ENCODE data around the gene RNF149.

The RNF149 gene

GRCh38 chr2:101299604-101300003 lies 8.9 kb downstream of the RNF149 start:
- H3K27ac ChIP-seq (ENCODE audit: low read depth, low read length): no peak overlapping the region
- H3K36me3 ChIP-seq (ENCODE audit: control insufficient read depth, insufficient read depth, low read length): peaks cover 1% of the 10 kb centered on the region
- H3K18ac ChIP-seq (ENCODE audit: low read length): no peak overlapping the region
- WGBS (ENCODE audit: extremely low coverage, insufficient coverage, low lambda C conversion rate): no CpG with 5 or more reads among the region's 6 CpGs
- no peak overlapping the region for H3K4me2 ChIP-seq (ENCODE audit: low read length)
- H4K5ac ChIP-seq (ENCODE audit: low read length): no peak overlapping the region
- H2BK5ac ChIP-seq (ENCODE audit: low read length): no peak overlapping the region
- H3K4ac ChIP-seq (ENCODE audit: low read depth, low read length): no peak overlapping the region
- no peak overlapping the region for H2AK5ac ChIP-seq (ENCODE audit: low read length)
- peak overlapping the region; percentile 15 for H3K56ac ChIP-seq (ENCODE audit: low read length)
- no peaks in the 10 kb centered on the region for H3K27me3 ChIP-seq (ENCODE audit: insufficient read depth, low read length, poor library complexity)
- H3K79me2 ChIP-seq (ENCODE audit: control insufficient read depth, insufficient read depth, low read length): peaks cover 31% of the 10 kb centered on the region
- H3K9ac ChIP-seq (ENCODE audit: low read length): no peak overlapping the region
- H2BK15ac ChIP-seq (replicated peaks; ENCODE audit: low read depth): no peak overlapping the region
- no peak overlapping the region for H3K23ac ChIP-seq (ENCODE audit: low read length)
- H3K4me1 ChIP-seq (ENCODE audit: control insufficient read depth, low read depth, low read length): no peaks in the 10 kb centered on the region
- no peak overlapping the region for H4K8ac ChIP-seq (ENCODE audit: low read depth, low read length)
- DNase-seq: no peak
- no peak overlapping the region for H3K4me3 ChIP-seq (ENCODE audit: low read length)
- no peak overlapping the region for H2BK120ac ChIP-seq (ENCODE audit: low read depth, low read length)
- peaks cover 16% of the 10 kb centered on the region for H3K79me1 ChIP-seq (ENCODE audit: low read length)

- Histone ChIP-seq H4K8ac (ENCODE audit: low read depth, low read length) (no peak overlapping the region), H3K79me1 (ENCODE audit: low read length) (peaks cover 14% of the 10 kb centered on the region), H3K56ac (ENCODE audit: low read length) (no peak overlapping the region), H3K4me3 (ENCODE audit: low read length) (no peak overlapping the region), H2BK120ac (ENCODE audit: low read depth, low read length) (no peak overlapping the region), H3K4ac (ENCODE audit: low read depth, low read length) (no peak overlapping the region), H3K9ac (ENCODE audit: low read length) (no peak overlapping the region), H3K4me1 (ENCODE audit: control insufficient read depth, low read depth, low read length) (no peaks in the 10 kb centered on the region), H3K4me2 (ENCODE audit: low read length) (no peak overlapping the region), H2BK5ac (ENCODE audit: low read length) (no peak overlapping the region), H2AK5ac (ENCODE audit: low read length) (no peak overlapping the region), H3K27me3 (ENCODE audit: insufficient read depth, low read length, poor library complexity) (no peaks in the 10 kb centered on the region), H3K18ac (ENCODE audit: low read length) (no peak overlapping the region), H4K5ac (ENCODE audit: low read length) (no peak overlapping the region), H3K79me2 (ENCODE audit: control insufficient read depth, insufficient read depth, low read length) (peaks cover 21% of the 10 kb centered on the region), H3K23ac (ENCODE audit: low read length) (no peak overlapping the region), H2BK15ac (replicated peaks; ENCODE audit: low read depth) (no peak overlapping the region), H3K27ac (ENCODE audit: low read depth, low read length) (no peak overlapping the region), H3K36me3 (ENCODE audit: control insufficient read depth, insufficient read depth, low read length) (peaks cover 2% of the 10 kb centered on the region)
- no peak for DNase-seq
- no CpG with 5 or more reads among the region's 2 CpGs for WGBS (ENCODE audit: extremely low coverage, insufficient coverage, low lambda C conversion rate)
Observed at GRCh38 chr2:101297383-101297782, 11.1 kb downstream of the RNF149 start.

GRCh38 chr2:101296371-101296770 lies 12.1 kb downstream of the RNF149 start:
- no peak overlapping the region for H3K27ac ChIP-seq (ENCODE audit: low read depth, low read length)

GRCh38 chr2:101295895-101296294 lies 12.6 kb downstream of the RNF149 start:
- no peak overlapping the region for H2BK120ac ChIP-seq (ENCODE audit: low read depth, low read length)
- H3K4me1 ChIP-seq (ENCODE audit: control insufficient read depth, low read depth, low read length): no peaks in the 10 kb centered on the region
- H3K18ac ChIP-seq (ENCODE audit: low read length): no peak overlapping the region
- H2AK5ac ChIP-seq (ENCODE audit: low read length): no peak overlapping the region
- H3K4me3 ChIP-seq (ENCODE audit: low read length): no peak overlapping the region
- no peak overlapping the region for H3K4ac ChIP-seq (ENCODE audit: low read depth, low read length)
- no peak overlapping the region for H3K4me2 ChIP-seq (ENCODE audit: low read length)
- no CpG with 5 or more reads among the region's 2 CpGs for WGBS (ENCODE audit: extremely low coverage, insufficient coverage, low lambda C conversion rate)
- no peak overlapping the region for H2BK5ac ChIP-seq (ENCODE audit: low read length)
- no peak overlapping the region for H4K8ac ChIP-seq (ENCODE audit: low read depth, low read length)
- peaks cover 2% of the 10 kb centered on the region for H3K36me3 ChIP-seq (ENCODE audit: control insufficient read depth, insufficient read depth, low read length)
- peaks cover 14% of the 10 kb centered on the region for H3K79me1 ChIP-seq (ENCODE audit: low read length)
- H3K27ac ChIP-seq (ENCODE audit: low read depth, low read length): no peak overlapping the region
- no peak for DNase-seq
- no peak overlapping the region for H3K23ac ChIP-seq (ENCODE audit: low read length)
- no peak overlapping the region for H3K56ac ChIP-seq (ENCODE audit: low read length)
- no peaks in the 10 kb centered on the region for H3K27me3 ChIP-seq (ENCODE audit: insufficient read depth, low read length, poor library complexity)
- no peak overlapping the region for H4K5ac ChIP-seq (ENCODE audit: low read length)
- H2BK15ac ChIP-seq (replicated peaks; ENCODE audit: low read depth): no peak overlapping the region
- H3K79me2 ChIP-seq (ENCODE audit: control insufficient read depth, insufficient read depth, low read length): peaks cover 20% of the 10 kb centered on the region
- H3K9ac ChIP-seq (ENCODE audit: low read length): no peak overlapping the region

More at GRCh38 chr2:101296371-101296770, 12.1 kb downstream of the RNF149 start:
- no peak overlapping the region for H2AK5ac ChIP-seq (ENCODE audit: low read length)
- H3K79me2 ChIP-seq (ENCODE audit: control insufficient read depth, insufficient read depth, low read length): peaks cover 21% of the 10 kb centered on the region
- peaks cover 2% of the 10 kb centered on the region for H3K36me3 ChIP-seq (ENCODE audit: control insufficient read depth, insufficient read depth, low read length)
- peaks cover 14% of the 10 kb centered on the region for H3K79me1 ChIP-seq (ENCODE audit: low read length)
- no peak overlapping the region for H3K4me3 ChIP-seq (ENCODE audit: low read length)
- H3K4me1 ChIP-seq (ENCODE audit: control insufficient read depth, low read depth, low read length): no peaks in the 10 kb centered on the region
- H3K4ac ChIP-seq (ENCODE audit: low read depth, low read length): no peak overlapping the region
- no peak overlapping the region for H3K9ac ChIP-seq (ENCODE audit: low read length)
- H4K8ac ChIP-seq (ENCODE audit: low read depth, low read length): no peak overlapping the region
- H2BK5ac ChIP-seq (ENCODE audit: low read length): no peak overlapping the region
- no peak overlapping the region for H2BK15ac ChIP-seq (replicated peaks; ENCODE audit: low read depth)
- no peak overlapping the region for H3K4me2 ChIP-seq (ENCODE audit: low read length)
- H2BK120ac ChIP-seq (ENCODE audit: low read depth, low read length): no peak overlapping the region
- WGBS (ENCODE audit: extremely low coverage, insufficient coverage, low lambda C conversion rate): no CpG with 5 or more reads among the region's 5 CpGs
- no peak overlapping the region for H3K18ac ChIP-seq (ENCODE audit: low read length)
- no peak overlapping the region for H4K5ac ChIP-seq (ENCODE audit: low read length)
- no peak overlapping the region for H3K56ac ChIP-seq (ENCODE audit: low read length)
- H3K27me3 ChIP-seq (ENCODE audit: insufficient read depth, low read length, poor library complexity): no peaks in the 10 kb centered on the region
- no peak overlapping the region for H3K23ac ChIP-seq (ENCODE audit: low read length)
- DNase-seq: no peak

GRCh38 chr2:101294861-101295260 lies 13.6 kb downstream of the RNF149 start:
- H2BK5ac ChIP-seq (ENCODE audit: low read length): no peak overlapping the region
- H4K8ac ChIP-seq (ENCODE audit: low read depth, low read length): no peak overlapping the region
- no peak overlapping the region for H3K18ac ChIP-seq (ENCODE audit: low read length)
- no peak overlapping the region for H2AK5ac ChIP-seq (ENCODE audit: low read length)
- H2BK15ac ChIP-seq (replicated peaks; ENCODE audit: low read depth): no peak overlapping the region
- H3K27me3 ChIP-seq (ENCODE audit: insufficient read depth, low read length, poor library complexity): no peaks in the 10 kb centered on the region
- no peak overlapping the region for H3K9ac ChIP-seq (ENCODE audit: low read length)
- H3K27ac ChIP-seq (ENCODE audit: low read depth, low read length): no peak overlapping the region
- no CpG with 5 or more reads among the region's 6 CpGs for WGBS (ENCODE audit: extremely low coverage, insufficient coverage, low lambda C conversion rate)
- peaks cover 10% of the 10 kb centered on the region for H3K79me1 ChIP-seq (ENCODE audit: low read length)
- H3K23ac ChIP-seq (ENCODE audit: low read length): no peak overlapping the region
- H3K4ac ChIP-seq (ENCODE audit: low read depth, low read length): no peak overlapping the region
- no peak for DNase-seq
- no peak overlapping the region for H3K56ac ChIP-seq (ENCODE audit: low read length)
- no peak overlapping the region for H3K4me3 ChIP-seq (ENCODE audit: low read length)
- H3K4me2 ChIP-seq (ENCODE audit: low read length): no peak overlapping the region
- no peak overlapping the region for H2BK120ac ChIP-seq (ENCODE audit: low read depth, low read length)
- H3K4me1 ChIP-seq (ENCODE audit: control insufficient read depth, low read depth, low read length): no peaks in the 10 kb centered on the region
- no peak overlapping the region for H4K5ac ChIP-seq (ENCODE audit: low read length)
- peaks cover 15% of the 10 kb centered on the region for H3K79me2 ChIP-seq (ENCODE audit: control insufficient read depth, insufficient read depth, low read length)
- H3K36me3 ChIP-seq (ENCODE audit: control insufficient read depth, insufficient read depth, low read length): peaks cover 2% of the 10 kb centered on the region

- Histone ChIP-seq H3K79me1 (ENCODE audit: low read length) (peaks cover 3% of the 10 kb centered on the region), H2BK5ac (ENCODE audit: low read length) (no peak overlapping the region), H3K79me2 (ENCODE audit: control insufficient read depth, insufficient read depth, low read length) (peaks cover 6% of the 10 kb centered on the region), H3K18ac (ENCODE audit: low read length) (no peak overlapping the region), H3K4me2 (ENCODE audit: low read length) (no peak overlapping the region), H3K23ac (ENCODE audit: low read length) (no peak overlapping the region), H3K4me3 (ENCODE audit: low read length) (no peak overlapping the region), H3K36me3 (ENCODE audit: control insufficient read depth, insufficient read depth, low read length) (peaks cover 2% of the 10 kb centered on the region), H2AK5ac (ENCODE audit: low read length) (no peak overlapping the region), H4K5ac (ENCODE audit: low read length) (no peak overlapping the region), H2BK120ac (ENCODE audit: low read depth, low read length) (no peak overlapping the region), H2BK15ac (replicated peaks; ENCODE audit: low read depth) (no peak overlapping the region), H3K27ac (ENCODE audit: low read depth, low read length) (no peak overlapping the region), H4K8ac (ENCODE audit: low read depth, low read length) (no peak overlapping the region), H3K56ac (ENCODE audit: low read length) (no peak overlapping the region), H3K27me3 (ENCODE audit: insufficient read depth, low read length, poor library complexity) (no peaks in the 10 kb centered on the region), H3K4me1 (ENCODE audit: control insufficient read depth, low read depth, low read length) (no peaks in the 10 kb centered on the region), H3K4ac (ENCODE audit: low read depth, low read length) (no peak overlapping the region), H3K9ac (ENCODE audit: low read length) (no peak overlapping the region)
- WGBS (ENCODE audit: extremely low coverage, insufficient coverage, low lambda C conversion rate): no CpG with 5 or more reads among the region's 2 CpGs
- DNase-seq: no peak
Observed at GRCh38 chr2:101293544-101293943, 15.0 kb downstream of the RNF149 start.
